Midbrain (tissue), 1 donor: ENCODE data around the gene HOXB5.

Experiments
- DNase-seq: peaks from one replicate; lab custom pipeline; 2025; lab: John Stamatoyannopoulos, UW

Gene HOXB5

DNA sequence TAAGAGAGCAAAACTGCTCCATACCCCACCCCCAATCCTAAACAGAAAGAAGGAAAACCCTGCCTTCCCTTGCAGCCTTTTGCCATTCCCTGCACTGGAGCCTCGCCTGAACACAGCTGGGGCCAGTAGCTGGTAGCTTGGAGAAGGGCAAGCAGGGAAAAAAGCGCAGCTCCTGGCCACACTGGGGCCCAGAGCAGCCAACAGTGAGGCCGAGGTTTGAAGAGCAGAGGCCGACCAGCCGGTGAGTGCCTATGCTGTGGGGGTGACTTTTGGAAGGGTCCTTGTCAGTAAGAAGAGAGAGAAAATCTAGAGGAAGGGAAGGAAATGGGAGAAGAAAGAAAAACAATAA, 35.8 kb upstream of the HOXB5 start:
- DNase-seq: no peak

- DNase-seq: no peak
These were observed 35.3 kb upstream of the HOXB5 start for GRCh38 chr17:48628649-48629410.

- no peak for DNase-seq
These were observed 34.3 kb upstream of the HOXB5 start for GRCh38 chr17:48627623-48628521.

DNA sequence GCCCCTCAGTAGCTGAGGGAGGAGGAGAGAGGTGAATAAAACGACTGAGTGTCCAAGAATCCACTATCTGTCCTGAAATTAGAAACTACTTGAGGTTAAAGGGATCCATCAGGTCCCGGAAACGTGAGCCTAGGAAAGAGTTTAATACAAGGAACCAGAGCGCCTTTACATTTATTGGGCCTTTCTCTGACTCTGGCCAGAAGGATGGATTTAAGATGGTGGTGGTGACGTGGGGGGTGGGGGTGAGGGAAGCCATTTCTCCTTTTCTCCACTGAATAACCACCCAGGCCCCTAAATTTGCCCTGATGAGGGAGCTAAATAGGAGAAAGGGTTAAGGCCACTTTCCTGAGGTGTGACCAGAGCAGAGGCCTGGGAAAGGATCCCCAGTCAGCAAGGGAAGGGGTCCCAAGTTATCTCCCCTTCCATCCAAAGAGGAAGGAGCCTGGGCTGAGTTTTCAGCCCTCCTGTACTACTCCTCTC, 33.6 kb upstream of the HOXB5 start:
- DNase-seq: no peak

GRCh38 chr17:48626245-48627117, 32.9 kb upstream of the HOXB5 start, which contains the start of gene HOXB9:
HOXB9 (minus strand) TSS chr17:48626358; CDS start chr17:48626269, 89 bp downstream.
- no peak for DNase-seq

DNA sequence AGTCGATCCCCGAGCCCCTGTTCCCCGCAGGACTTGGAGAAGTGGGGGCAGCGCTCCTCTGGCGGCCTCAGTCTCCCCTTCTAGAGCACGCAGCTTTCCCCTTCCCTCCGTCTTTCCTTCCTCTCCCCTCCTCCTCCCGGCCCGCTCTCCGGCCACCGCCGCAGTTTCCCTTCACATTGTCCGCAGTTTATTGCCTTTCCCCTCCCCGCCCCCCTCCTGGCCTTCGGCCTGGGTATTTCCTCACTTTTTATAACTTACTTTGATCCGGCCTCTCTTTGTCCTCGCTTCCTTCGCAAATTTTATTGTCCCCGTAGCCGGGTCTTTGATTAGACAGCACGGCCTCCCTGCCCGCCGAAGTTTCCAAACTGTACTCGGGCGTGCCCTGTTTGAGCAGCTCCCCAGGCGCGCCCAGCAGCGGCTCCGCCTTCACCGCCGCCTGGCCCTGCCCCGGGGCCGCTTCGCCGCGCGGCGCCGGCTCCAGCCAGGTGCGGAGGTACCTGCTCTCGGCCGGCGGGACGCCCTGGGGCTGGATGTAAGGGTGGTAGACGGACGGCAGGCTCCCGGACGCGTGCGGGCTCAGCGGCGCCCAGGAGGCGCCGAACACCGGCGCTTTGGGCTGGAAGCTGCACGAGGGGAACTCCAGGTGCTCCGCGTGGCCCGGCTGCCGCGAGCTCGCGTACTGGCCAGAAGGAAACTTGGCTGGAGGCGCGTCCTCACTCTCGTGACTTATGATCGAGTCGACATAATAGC, 32.1 kb upstream of the HOXB5 start:
- DNase-seq: no peak

DNA sequence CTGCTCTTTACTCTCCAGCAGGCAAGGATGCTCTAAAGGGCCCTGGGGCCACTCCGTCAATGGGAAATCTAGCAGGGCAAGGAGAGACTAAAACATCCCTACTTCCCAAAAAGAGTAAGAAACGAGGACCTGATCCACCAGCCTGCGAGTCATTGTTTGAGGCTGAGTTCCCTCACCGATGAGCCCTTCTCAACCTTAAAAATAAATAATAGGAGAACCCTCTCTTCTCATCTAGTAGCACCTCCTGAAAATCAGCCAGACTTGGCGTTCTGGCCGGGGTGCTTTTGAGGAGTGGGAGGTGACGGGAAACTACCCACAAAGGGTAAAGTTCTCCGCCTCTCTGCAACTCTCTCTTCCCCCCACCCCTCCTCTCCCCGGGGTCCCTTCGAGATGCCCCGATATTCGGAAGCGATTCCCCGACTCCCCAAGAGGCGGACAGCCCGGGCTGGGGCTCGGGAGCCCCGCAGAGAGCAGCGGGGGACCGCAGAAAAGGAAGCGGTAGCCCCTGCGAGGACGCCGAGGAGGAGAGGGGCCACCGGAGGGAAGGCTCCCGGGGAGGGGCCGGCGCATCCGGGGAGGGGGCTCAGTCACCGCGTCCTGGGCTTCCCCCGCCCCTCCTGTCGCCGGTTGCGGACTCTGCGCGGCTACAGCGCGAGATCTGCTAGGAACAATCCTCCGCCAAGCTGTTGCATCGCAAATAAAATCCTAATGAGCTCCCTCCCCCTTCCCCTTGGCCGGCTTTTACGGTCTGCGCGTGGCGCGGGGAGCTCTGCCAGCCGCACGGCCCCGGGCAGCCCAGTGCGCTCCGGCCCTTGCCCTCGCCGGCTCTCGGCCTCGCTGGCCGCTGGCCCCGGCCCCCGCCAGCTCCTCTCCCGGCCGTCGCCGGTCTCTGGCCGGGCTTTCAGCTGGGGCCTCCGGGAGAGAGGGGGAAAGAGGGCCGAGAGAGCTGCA, 31.2 kb upstream of the HOXB5 start:
- DNase-seq: no peak

GRCh38 chr17:48624118-48624517, 30.5 kb upstream of the HOXB5 start:
- no peak for DNase-seq

DNA sequence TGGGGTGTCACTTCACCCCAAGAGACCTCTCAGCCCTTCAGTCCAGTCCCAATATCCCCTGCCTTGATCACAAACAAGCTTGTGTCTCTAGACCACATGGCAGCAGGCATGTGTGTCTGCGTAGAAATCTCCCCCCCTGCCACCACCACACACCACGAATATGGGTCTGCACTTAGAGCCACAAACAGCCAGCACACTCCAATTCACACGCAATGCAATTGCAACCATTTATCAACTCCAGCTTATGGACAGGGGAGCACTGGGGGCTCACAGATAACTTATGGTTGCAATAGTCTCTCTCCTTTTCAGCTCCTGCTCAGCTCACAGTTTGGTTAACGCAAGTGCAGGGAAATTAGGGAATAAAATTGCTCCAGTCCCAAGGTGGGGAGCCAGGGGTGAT, 30.0 kb upstream of the HOXB5 start:
- no peak for DNase-seq

- DNase-seq: no peak
These were observed 29.3 kb upstream of the HOXB5 start for GRCh38 chr17:48622857-48623256.

GRCh38 chr17:48621410-48622392, 28.1 kb upstream of the HOXB5 start:
- no peak for DNase-seq

- no peak for DNase-seq
These were observed 27.0 kb upstream of the HOXB5 start for GRCh38 chr17:48620461-48621139.

GRCh38 chr17:48619826-48620449, 26.4 kb upstream of the HOXB5 start:
- DNase-seq: no peak

GRCh38 chr17:48618256-48618896, 24.8 kb upstream of the HOXB5 start:
- peak; percentile 85 for DNase-seq

DNA sequence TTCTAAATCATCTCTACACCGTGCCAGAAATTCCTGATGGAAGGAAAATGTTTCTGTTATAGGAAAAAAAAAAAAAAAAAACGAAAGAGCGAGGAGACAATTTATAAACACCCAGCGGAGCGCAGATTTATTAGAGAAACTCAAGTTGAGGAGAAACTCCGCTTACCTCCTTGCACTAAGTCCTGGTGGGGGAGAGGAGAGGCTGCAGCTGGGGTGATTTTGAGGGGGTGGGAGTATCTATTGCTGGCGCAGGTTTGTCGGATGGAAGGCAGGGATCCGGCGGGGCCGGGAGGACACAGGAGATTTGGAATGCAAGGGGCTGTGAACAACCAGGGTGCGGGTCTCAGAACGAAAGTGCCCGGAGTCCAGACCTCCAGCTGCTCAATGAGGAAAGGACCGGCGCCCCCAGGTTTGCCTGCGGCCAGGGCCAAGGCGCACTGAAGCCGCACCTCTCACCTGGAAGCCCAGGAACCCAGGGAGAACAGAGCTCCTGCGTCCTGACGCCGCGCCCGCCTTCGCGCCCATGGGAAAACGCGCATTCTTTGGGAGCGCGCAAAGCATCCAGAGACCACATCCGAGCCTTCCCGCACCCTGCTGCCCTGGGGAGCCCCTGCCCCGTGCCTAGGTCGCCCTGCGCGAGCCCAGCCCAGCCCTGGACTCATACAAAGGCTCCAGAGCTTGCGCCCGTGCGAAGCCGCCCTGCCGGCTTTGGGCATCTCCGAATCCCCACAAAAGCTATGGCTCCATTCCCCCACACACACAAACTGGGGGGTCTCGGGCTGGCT, 24.1 kb upstream of the HOXB5 start:
- DNase-seq: no peak

DNA sequence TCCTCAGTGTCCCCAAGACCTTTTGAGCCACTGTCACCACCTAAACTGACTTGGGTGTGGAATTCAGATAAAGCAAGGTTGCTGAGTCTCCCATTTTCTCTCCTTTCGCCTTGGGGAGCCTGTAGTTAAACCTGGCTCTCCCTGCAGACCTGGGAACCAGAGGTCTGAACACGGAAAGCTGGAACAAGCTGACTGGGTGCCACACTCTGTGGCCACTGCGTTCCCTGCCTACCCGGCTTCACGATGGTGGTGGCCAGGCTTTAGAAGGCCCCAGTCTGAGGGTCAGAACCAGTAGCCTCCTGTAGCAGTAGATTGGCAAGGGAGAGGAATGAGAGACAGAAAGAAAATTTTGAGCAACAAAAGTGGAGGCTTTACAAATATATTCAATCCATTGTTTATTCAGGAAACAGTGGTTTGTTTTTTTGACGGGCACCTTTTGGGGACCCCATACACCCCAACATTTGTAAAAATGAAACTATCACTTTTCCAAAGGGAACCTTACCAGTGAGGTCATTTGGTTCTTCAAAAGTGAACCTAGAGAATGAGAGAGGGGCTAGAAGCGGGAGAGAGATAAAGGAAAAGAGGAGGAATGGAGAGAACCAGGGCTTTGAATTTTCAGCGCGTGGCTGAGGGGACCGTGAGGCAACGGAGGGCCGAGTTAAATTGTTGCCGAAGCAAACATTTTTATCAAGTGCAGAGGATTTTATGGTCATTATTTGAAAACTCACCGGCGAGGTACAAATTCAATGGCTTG, 23.3 kb upstream of the HOXB5 start:
- no peak for DNase-seq
